Suprapubic skin (tissue), 3 donors: ENCODE data around the gene NEK11.

Source experiments
- CTCF ChIP-seq, 2 donors: fragments of 200-600 bp in 1 of 2; fragments of 450-650 bp in 1 of 2; sonication (generic) in 1 of 2; IDR thresholded peaks; one replicate each; pipeline ENCODE4 v1.5.1; 2016 to 2019; ENCODE audit warnings: antibody characterized with exemption in 2 of 2, mild to moderate bottlenecking in 1 of 2, moderate library complexity in 1 of 2
- POLR2AphosphoS5 ChIP-seq, 3 donors: sonication (generic); formaldehyde crosslinking; IDR thresholded peaks; one replicate each; pipeline ENCODE4 v1.6.1; 2017; ENCODE audit warnings: antibody characterized with exemption in 3 of 3

GRCh38 chr3:131141770-131142169 lies 115.1 kb downstream of the NEK11 start:
- TF ChIP-seq CTCF (IDR thresholded peaks at IDR 0.05) (no peak), POLR2AphosphoS5 (IDR thresholded peaks at IDR 0.05) (no peak)
